Duodenal mucosa (tissue), 2 donors: ENCODE measurements around the gene BAD.
"Not testable (repeated sequence)": the region's sequence is repeated elsewhere in the genome, so short reads cannot be mapped to it uniquely, and the experiment has no call there.

Source experiments
- H3K27ac ChIP-seq: one replicate; pipeline ENCODE4 v1.7.0; 2013; ENCODE audit warnings: low read depth, low read length
- H3K27me3 ChIP-seq, 2 donors: one replicate each; pipeline ENCODE4 v1.7.0; 2013; ENCODE audit warnings: low read length in 2 of 2, control low read depth in 1 of 2; ENCODE audit not compliant: insufficient read depth in 2 of 2, control insufficient read depth in 1 of 2
- H3K36me3 ChIP-seq, 2 donors: one replicate each; pipeline ENCODE4 v1.7.0; 2013; ENCODE audit warnings: low read length in 2 of 2, control low read depth in 1 of 2; ENCODE audit not compliant: insufficient read depth in 2 of 2, control insufficient read depth in 1 of 2
- H3K4me1 ChIP-seq, 2 donors: one replicate each; pipeline ENCODE4 v1.7.0; 2013; ENCODE audit warnings: low read length in 2 of 2, control low read depth in 1 of 2; ENCODE audit not compliant: insufficient read depth in 2 of 2, control insufficient read depth in 1 of 2
- H3K4me3 ChIP-seq, 2 donors: one replicate each; pipeline ENCODE4 v1.7.0; 2013; ENCODE audit warnings: low read length in 2 of 2, low read depth in 1 of 2
- H3K9ac ChIP-seq, 2 donors: one replicate each; pipeline ENCODE4 v1.7.0; 2013; ENCODE audit warnings: low read length in 2 of 2, low read depth in 1 of 2
- H3K9me3 ChIP-seq, 2 donors: one replicate each; pipeline ENCODE4 v1.7.0; 2013; ENCODE audit warnings: low read length in 2 of 2, control low read depth in 1 of 2; ENCODE audit not compliant: control insufficient read depth in 1 of 2

Gene BAD

GRCh38 chr11:64251016-64251752 lies 33.3 kb downstream of the BAD start, which contains the start of gene PLCB3:
Gene PLCB3 (plus strand): TSS chr11:64251530. CDS start chr11:64251650, 120 bp downstream.
- peak within 1 kb of the TSS; percentile 94 for H3K27ac ChIP-seq

GRCh38 chr11:64250415-64251015 lies 34.0 kb downstream of the BAD start:
- no peaks in the 10 kb centered on the region for H3K9me3 ChIP-seq
- H3K36me3 ChIP-seq: peaks cover 7 to 16% of the 10 kb centered on the region in 2 donors
- H3K27ac ChIP-seq: peak overlapping the region; percentile 39
- no peaks in the 10 kb centered on the region for H3K27me3 ChIP-seq
- peak overlapping the region; percentile 66 to 72 for H3K4me3 ChIP-seq
- peak overlapping the region; percentile 61 to 82 for H3K9ac ChIP-seq
- peaks cover 63 to 76% of the 10 kb centered on the region in 2 donors for H3K4me1 ChIP-seq

More at GRCh38 chr11:64251016-64251752, 33.3 kb downstream of the BAD start, which contains the start of gene PLCB3:
- H3K4me3 ChIP-seq: peak within 1 kb of the TSS; percentile 66 to 90
- H3K27me3 ChIP-seq: no peaks in the 10 kb centered on the region
- peaks cover 59 to 71% of the 10 kb centered on the region in 2 donors for H3K4me1 ChIP-seq
- peaks cover 11 to 23% of the 10 kb centered on the region in 2 donors for H3K36me3 ChIP-seq
- H3K9me3 ChIP-seq: no peaks in the 10 kb centered on the region
- H3K9ac ChIP-seq: peak within 1 kb of the TSS; percentile 84 to 89

- Histone ChIP-seq H3K4me3 (no peak overlapping the region), H3K27me3 (no peaks in the 10 kb centered on the region), H3K36me3 (peaks cover under 1 to 9% of the 10 kb centered on the region in 2 donors), H3K27ac (no peak overlapping the region), H3K4me1 (peaks cover 58 to 78% of the 10 kb centered on the region in 2 donors), H3K9me3 (no peaks in the 10 kb centered on the region), H3K9ac (peak overlapping the region; percentile 2 to 61)
Observed at GRCh38 chr11:64249563-64250414, 34.7 kb downstream of the BAD start.

GRCh38 chr11:64249038-64249437 lies 35.4 kb downstream of the BAD start:
- Histone ChIP-seq H3K9me3 (no peaks in the 10 kb centered on the region), H3K36me3 (peaks cover 0 to 4% of the 10 kb centered on the region in 2 donors), H3K27me3 (no peaks in the 10 kb centered on the region), H3K27ac (no peak overlapping the region), H3K4me3 (no peak overlapping the region), H3K4me1 (peaks cover 54 to 74% of the 10 kb centered on the region in 2 donors), H3K9ac (peak overlapping the region in 1 of 2 donors; percentile 25)

GRCh38 chr11:64248578-64248977 lies 35.9 kb downstream of the BAD start:
- Histone ChIP-seq H3K27me3 (no peaks in the 10 kb centered on the region), H3K36me3 (peaks cover 0 to 7% of the 10 kb centered on the region in 2 donors), H3K9me3 (no peaks in the 10 kb centered on the region), H3K9ac (peak overlapping the region; percentile 38 to 92), H3K4me3 (peak overlapping the region in 1 of 2 donors; percentile 100), H3K4me1 (peaks cover 52 to 74% of the 10 kb centered on the region in 2 donors), H3K27ac (no peak overlapping the region)

GRCh38 chr11:64247729-64248531 lies 36.5 kb downstream of the BAD start:
- no peaks in the 10 kb centered on the region for H3K27me3 ChIP-seq
- peak overlapping the region; percentile 95 to 100 for H3K4me3 ChIP-seq
- peak overlapping the region; percentile 30 for H3K27ac ChIP-seq
- no peaks in the 10 kb centered on the region for H3K9me3 ChIP-seq
- peak overlapping the region; percentile 67 to 92 for H3K9ac ChIP-seq
- peaks cover 52 to 74% of the 10 kb centered on the region in 2 donors for H3K4me1 ChIP-seq
- peaks cover 0 to 12% of the 10 kb centered on the region in 2 donors for H3K36me3 ChIP-seq

DNA sequence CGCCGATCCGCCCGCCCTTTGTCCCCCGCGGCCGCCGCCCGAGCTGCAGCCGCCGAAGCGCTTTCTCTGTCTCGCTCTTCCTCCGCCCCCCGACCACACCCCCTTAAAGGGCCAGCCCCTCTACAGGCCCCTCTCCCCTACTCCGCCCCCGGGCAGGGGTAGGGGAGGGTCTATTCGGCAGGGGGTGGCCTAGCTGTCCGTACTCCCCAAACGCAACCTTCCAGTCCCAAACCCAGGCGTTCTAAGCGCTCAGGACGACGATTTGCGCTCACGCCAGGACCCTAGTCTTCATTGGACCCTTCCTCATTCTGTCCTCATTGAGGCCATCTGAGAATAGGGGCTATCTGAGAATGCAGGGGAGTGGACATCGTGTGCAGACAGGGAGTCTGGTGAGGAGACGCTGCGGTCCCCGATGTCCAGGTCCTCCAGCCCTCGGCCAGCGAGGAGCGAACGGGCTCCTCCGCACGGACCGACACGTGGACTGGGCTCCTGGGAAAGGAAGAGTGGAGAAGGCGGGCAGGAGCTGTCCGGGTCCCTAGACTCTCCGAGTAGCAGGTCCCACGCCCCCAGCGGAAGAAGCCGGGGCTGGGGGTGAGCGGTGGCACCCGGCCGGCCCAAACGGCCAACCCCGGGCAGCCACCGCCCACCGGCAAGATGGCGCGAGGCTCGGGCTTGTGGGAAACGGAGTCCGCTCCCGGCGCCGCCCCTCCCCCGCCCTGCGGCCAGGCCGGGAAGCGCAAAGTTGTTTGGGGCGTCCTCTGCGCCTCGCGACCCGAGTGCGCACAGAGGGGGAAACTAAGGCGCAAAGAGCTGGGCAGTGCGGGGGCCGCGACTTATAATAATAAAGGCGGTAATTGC lies 37.4 kb downstream of the BAD start, which contains the start of gene PPP1R14B:
Gene PPP1R14B, minus strand, starts transcription at position 73 of the 858 bp plus-strand sequence. CDS start 270 bp downstream, outside the sequence.
- no peaks in the 10 kb centered on the region for H3K27me3 ChIP-seq
- H3K9me3 ChIP-seq: no peaks in the 10 kb centered on the region
- H3K36me3 ChIP-seq: peaks cover 0 to 12% of the 10 kb centered on the region in 2 donors
- H3K27ac ChIP-seq: peak within 1 kb of the TSS; percentile 94
- H3K4me3 ChIP-seq: peak within 1 kb of the TSS; percentile 95 to 100
- H3K4me1 ChIP-seq: peaks cover 56 to 76% of the 10 kb centered on the region in 2 donors
- H3K9ac ChIP-seq: peak within 1 kb of the TSS; percentile 92 to 95

DNA sequence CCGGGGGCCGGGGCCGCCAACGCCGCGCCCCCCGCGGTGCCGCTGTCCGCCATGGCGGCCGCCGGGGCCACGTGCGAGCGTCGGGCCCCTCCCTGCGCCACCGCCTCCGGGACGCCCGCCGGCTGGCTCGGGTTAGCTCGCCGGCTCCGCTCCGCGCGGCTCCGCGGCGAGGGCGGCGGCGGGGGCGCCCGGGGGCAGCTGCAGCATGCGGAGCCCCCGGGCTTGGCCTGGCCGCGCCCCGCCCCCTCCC lies 37.9 kb downstream of the BAD start:
- not testable (repeated sequence) for H3K27me3 ChIP-seq, H3K9ac ChIP-seq, H3K27ac ChIP-seq, H3K4me3 ChIP-seq, H3K9me3 ChIP-seq
- Histone ChIP-seq H3K36me3 (peaks cover 0 to 12% of the 10 kb centered on the region in 2 donors), H3K4me1 (peaks cover 56 to 74% of the 10 kb centered on the region in 2 donors)
